ENCODE data around the gene PIGZ.

DNA sequence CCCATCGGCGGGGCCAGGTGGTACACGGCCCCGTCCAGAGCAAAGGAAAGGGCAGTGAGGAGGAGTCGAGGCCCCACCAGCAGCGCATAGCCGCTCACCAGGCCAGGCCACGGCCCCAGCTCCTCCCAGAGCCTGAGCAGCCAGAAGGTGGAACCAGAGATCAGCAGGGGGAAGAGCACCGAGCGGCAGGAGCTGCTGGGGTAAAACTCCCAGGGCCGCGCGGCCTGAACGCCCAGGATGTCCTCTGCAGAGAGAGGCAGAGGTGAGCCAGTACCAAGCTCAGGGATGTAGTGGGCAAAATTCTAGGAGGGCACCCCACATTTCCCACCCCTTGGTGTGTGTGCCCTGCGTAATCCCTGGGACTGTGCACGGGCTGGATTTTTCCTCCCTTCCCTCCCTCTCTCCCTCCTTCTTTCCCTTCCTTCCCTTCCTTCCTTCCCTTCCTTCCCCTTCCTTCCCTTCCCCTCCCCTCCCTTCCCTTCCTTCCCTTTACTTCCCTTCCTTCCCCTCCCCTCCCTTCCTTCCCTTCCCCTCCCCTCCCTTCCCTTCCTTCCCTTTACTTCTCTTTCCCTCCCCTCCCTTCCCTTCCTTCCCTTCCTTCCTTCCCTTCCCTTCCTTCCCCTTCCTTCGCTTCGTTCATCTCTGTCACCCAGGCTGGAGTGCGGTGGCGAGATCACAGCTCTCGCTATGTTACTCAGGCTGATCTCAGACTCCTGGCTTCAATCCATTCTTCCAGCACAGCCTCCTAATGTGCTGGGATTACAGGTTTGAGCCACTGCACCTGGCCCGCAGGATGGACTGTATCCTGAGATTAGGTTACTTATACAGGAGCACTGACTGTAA lies 20.0 kb downstream of the PIGZ start:
- TF ChIP-seq, protein P1, sequence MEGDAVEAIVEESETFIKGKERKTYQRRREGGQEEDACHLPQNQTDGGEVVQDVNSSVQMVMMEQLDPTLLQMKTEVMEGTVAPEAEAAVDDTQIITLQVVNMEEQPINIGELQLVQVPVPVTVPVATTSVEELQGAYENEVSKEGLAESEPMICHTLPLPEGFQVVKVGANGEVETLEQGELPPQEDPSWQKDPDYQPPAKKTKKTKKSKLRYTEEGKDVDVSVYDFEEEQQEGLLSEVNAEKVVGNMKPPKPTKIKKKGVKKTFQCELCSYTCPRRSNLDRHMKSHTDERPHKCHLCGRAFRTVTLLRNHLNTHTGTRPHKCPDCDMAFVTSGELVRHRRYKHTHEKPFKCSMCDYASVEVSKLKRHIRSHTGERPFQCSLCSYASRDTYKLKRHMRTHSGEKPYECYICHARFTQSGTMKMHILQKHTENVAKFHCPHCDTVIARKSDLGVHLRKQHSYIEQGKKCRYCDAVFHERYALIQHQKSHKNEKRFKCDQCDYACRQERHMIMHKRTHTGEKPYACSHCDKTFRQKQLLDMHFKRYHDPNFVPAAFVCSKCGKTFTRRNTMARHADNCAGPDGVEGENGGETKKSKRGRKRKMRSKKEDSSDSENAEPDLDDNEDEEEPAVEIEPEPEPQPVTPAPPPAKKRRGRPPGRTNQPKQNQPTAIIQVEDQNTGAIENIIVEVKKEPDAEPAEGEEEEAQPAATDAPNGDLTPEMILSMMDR (conservative IDR thresholded peaks at IDR 0.05) = no peak
- TF ChIP-seq ZFX (IDR thresholded peaks at IDR 0.05) = no peak

Data from C4-2B (cell line).